T-helper 1 cell (primary cell): ENCODE measurements around the gene MYO10.
A peak's percentile ranks its signal among the peaks of the same experiment; 100 is the strongest.
"Not testable (repeated sequence)": the region's sequence is repeated elsewhere in the genome, so short reads cannot be mapped to it uniquely, and the experiment has no call there.

Source experiments
- DNase-seq, 5 donors: peaks; one replicate each; pipeline ENCODE4 v3.0.0-alpha.2; 2012 to 2020
- total RNA-seq, 4 donors: gene quantifications; one replicate each; lab custom pipeline; 2026; lab: John Stamatoyannopoulos, UW

Gene MYO10
- total RNA-seq = 0 to 0.54 (median 0.14) reads per million in 4 donors

GRCh38 chr5:16936150-16936988, at the start of gene MYO10:
Gene MYO10, minus strand, starts transcription at chr5:16936288. Its CDS starts 480 bp downstream, at chr5:16935808.
- DNase-seq = peak in 4 of 5 donors; percentile 18 to 40 (median 30)

GRCh38 chr5:16985304-16985703, 49.2 kb upstream of the MYO10 start:
- DNase-seq = not testable (repeated sequence)

GRCh38 chr5:16983972-16984371, 47.9 kb upstream of the MYO10 start:
- DNase-seq = no peak

GRCh38 chr5:16983022-16983639, 47.0 kb upstream of the MYO10 start:
- DNase-seq = no peak

GRCh38 chr5:16981700-16982099, 45.6 kb upstream of the MYO10 start:
- DNase-seq = no peak

- DNase-seq = no peak
Measured at GRCh38 chr5:16980983-16981382, 44.9 kb upstream of the MYO10 start.

- DNase-seq = no peak
Measured at GRCh38 chr5:16978296-16978695, 42.2 kb upstream of the MYO10 start.

GRCh38 chr5:16976625-16977008, 40.5 kb upstream of the MYO10 start:
- DNase-seq = no peak

- DNase-seq = no peak
Measured at GRCh38 chr5:16975950-16976624, 40.0 kb upstream of the MYO10 start.

- no peak for DNase-seq
Measured at GRCh38 chr5:16974981-16975380, 38.9 kb upstream of the MYO10 start.

GRCh38 chr5:16970826-16971225, 34.7 kb upstream of the MYO10 start:
- no peak for DNase-seq

GRCh38 chr5:16970260-16970659, 34.2 kb upstream of the MYO10 start:
- no peak for DNase-seq

GRCh38 chr5:16965581-16965980, 29.5 kb upstream of the MYO10 start:
- DNase-seq = no peak

- no peak for DNase-seq
Measured at GRCh38 chr5:16963821-16964220, 27.7 kb upstream of the MYO10 start.

GRCh38 chr5:16961131-16961530, 25.0 kb upstream of the MYO10 start:
- DNase-seq = no peak

- DNase-seq = no peak
Measured at GRCh38 chr5:16957304-16958196, 21.5 kb upstream of the MYO10 start.

- DNase-seq = no peak
Measured at GRCh38 chr5:16953729-16954128, 17.6 kb upstream of the MYO10 start.

GRCh38 chr5:16952968-16953671, 17.0 kb upstream of the MYO10 start:
- DNase-seq = no peak

- no peak for DNase-seq
Measured at GRCh38 chr5:16946725-16947124, 10.6 kb upstream of the MYO10 start.

GRCh38 chr5:16944816-16945562, 8.9 kb upstream of the MYO10 start:
- DNase-seq = no peak
